T-helper 1 cell treated with Interleukin-12 subunit alpha and Interleukin-12 subunit beta and Interleukin-4 antibody, amounts not matched to agents 30 μg/mL and 1 μg/mL, for 36 hours (primary cell): ENCODE measurements around the gene CLTB.

ENCODE experiments used
- H3K27ac Mint-ChIP-seq: one replicate; pipeline ENCODE4 v1.8.0; 2021; ENCODE audit warnings: mild to moderate bottlenecking, mixed read lengths
- H3K27me3 Mint-ChIP-seq: one replicate; pipeline ENCODE4 v1.8.0; 2021; ENCODE audit warnings: low read depth, mixed read lengths
- H3K36me3 Mint-ChIP-seq: one replicate; pipeline ENCODE4 v1.8.0; 2021; ENCODE audit warnings: low read depth, mixed read lengths
- H3K4me1 Mint-ChIP-seq: one replicate; pipeline ENCODE4 v1.8.0; 2021; ENCODE audit warnings: low read depth, mixed read lengths
- H3K4me3 Mint-ChIP-seq: one replicate; pipeline ENCODE4 v1.8.0; 2021; ENCODE audit warnings: mild to moderate bottlenecking, moderate library complexity, mixed read lengths
- H3K9me3 Mint-ChIP-seq: one replicate; pipeline ENCODE4 v1.8.0; 2021; ENCODE audit warnings: mixed read lengths

Gene CLTB

DNA sequence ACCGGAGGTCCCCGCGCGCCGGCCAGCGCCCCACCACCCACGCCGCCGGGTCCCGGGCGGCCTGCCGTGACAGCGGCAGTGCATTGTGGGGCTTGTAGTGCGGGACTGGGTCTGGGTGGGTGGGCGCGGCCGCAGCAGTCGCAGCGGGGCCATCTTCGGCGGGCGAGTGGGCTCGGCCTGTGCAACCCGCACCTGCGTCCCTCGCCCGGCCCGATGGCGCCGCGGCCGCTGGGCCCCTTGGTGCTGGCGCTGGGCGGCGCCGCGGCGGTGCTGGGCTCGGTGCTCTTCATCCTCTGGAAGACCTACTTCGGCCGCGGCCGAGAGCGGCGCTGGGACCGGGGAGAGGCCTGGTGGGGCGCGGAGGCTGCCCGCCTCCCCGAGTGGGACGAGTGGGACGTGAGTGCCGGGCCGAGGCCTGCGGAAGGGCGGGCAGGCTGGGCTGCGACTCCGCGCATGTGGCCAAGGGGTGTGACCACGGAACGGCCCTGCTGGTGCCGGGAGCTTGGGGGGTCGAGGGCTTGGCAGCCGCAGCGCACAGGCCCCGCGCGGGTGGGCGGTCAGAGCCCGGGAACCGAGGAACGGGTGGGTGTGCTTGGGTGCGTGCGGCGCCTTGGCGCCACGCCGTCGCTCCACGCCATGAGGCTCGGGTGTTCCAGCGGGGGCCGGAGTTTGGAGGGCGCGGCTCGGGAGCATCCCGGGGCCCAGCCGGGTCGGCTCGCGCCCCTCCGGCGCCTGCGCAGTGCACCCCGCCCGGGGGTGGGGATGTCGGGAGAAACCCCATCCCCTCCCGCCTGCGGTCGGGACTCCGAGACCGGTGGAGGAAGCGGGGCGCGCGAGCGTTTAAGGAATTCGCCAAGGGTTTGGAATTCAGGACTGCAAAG lies 50.7 kb downstream of the CLTB start, which contains the start of gene ARL10:
Gene ARL10 (plus strand): TSS at position 137 of the 881 bp plus-strand sequence. CDS start 77 bp downstream, at position 214.
- H3K27ac Mint-ChIP-seq, result peak within 1 kb of the TSS; percentile 36
- no peaks in the 10 kb centered on the region for H3K27me3 Mint-ChIP-seq

DNA sequence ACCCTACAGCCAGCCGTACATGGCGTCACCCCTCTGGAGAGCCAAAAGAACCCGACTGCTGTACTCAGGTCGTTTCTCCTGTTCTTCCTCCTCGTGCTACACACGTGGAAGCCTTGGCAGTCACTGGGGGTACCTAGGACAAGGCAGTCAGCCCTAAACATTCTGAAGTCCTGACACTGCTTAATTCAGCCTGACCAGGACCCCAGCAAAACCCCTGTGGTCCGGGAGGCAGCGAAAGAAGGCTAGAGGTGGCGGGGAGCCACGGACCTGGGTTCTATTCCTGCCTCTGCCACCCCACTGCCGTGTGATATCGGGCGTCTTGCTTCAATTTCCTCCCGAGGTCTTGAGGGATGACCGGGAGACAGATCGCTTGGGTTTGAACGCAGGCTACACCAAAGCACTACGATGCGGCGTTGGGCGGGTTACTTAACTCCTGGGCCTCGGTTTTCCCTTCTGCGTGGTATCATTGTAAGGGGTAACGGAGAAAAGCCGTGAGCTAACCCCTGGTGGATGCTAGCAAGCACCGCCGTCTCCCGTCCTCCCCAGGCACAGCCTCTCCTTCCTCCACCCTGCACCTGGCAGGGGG lies 51.5 kb downstream of the CLTB start:
- Mint-ChIP-seq H3K4me1 (peaks cover 25% of the 10 kb centered on the region), H3K36me3 (peaks cover 14% of the 10 kb centered on the region), H3K27ac (peak overlapping the region; percentile 36), H3K27me3 (no peaks in the 10 kb centered on the region), H3K9me3 (no peaks in the 10 kb centered on the region), H3K4me3 (peak overlapping the region; percentile 62)

More for the DNA sequence above, 50.7 kb downstream of the CLTB start, which contains the start of gene ARL10:
- Mint-ChIP-seq H3K36me3 (peaks cover 13% of the 10 kb centered on the region), H3K4me1 (peaks cover 24% of the 10 kb centered on the region), H3K9me3 (no peaks in the 10 kb centered on the region), H3K4me3 (peak within 1 kb of the TSS; percentile 75)

DNA sequence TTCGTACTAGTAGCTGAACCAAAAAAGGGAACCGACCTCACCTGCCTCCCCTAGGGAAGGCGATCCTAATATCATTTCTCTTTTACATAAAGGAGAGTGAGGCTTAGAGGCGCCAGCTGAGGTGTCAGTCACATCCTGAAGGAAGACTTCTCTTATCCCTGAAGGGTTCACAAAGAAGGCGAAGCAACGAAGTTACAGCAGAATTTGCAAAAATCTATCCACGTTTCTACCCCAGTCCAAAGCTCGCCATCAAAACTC lies 54.2 kb downstream of the CLTB start:
- Mint-ChIP-seq H3K4me1 (peaks cover 31% of the 10 kb centered on the region), H3K36me3 (peaks cover 14% of the 10 kb centered on the region), H3K4me3 (peak overlapping the region; percentile 98), H3K27ac (peak overlapping the region; percentile 96), H3K9me3 (no peaks in the 10 kb centered on the region), H3K27me3 (no peaks in the 10 kb centered on the region)

DNA sequence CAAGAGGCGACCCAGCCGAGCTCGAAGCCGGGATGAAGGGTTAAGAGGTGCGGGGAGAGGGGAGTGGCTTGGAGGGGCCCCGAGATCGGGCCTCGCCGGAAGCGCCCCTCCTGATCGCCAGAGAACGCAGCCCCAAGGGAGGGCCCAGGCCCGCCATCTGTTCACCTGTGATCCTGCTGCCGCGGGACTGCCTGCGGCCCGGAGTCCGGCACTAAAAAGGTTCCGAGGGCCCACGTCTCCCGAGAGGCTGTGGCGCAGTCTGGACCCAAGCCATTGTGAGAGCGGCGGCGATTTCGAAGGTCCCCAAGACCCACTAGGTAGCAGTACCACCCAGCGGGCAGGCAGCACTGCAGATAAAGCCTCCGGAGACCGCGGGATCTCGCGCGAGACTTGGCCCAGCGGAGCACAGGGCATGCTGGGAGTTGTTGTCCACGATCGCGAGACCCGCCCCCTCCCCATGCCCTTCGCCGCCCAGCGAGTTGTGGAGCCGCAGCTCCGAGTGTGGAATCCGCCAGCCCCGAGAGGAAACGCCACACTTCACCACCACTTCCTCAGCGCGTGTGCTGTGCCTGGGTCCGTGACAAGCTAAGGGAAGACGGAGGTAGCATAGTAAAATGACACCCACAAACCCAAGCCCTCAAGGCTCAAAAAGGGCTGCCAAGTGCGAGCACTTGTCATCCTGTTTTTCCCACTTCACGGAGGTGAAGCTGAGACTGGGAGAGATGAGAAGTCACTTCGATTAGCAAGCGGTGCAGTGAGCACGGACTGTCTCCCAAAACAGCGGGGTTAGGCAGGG lies 54.7 kb downstream of the CLTB start, which contains the start of gene KIAA1191:
Gene KIAA1191 (minus strand): TSS at position 328 of the 796 bp plus-strand sequence. CDS start 2,256 bp downstream, outside the sequence.
- Mint-ChIP-seq H3K4me3 (peak within 1 kb of the TSS; percentile 98), H3K9me3 (no peaks in the 10 kb centered on the region), H3K27me3 (no peaks in the 10 kb centered on the region), H3K4me1 (peaks cover 31% of the 10 kb centered on the region), H3K36me3 (peaks cover 14% of the 10 kb centered on the region), H3K27ac (peak within 1 kb of the TSS; percentile 96)

DNA sequence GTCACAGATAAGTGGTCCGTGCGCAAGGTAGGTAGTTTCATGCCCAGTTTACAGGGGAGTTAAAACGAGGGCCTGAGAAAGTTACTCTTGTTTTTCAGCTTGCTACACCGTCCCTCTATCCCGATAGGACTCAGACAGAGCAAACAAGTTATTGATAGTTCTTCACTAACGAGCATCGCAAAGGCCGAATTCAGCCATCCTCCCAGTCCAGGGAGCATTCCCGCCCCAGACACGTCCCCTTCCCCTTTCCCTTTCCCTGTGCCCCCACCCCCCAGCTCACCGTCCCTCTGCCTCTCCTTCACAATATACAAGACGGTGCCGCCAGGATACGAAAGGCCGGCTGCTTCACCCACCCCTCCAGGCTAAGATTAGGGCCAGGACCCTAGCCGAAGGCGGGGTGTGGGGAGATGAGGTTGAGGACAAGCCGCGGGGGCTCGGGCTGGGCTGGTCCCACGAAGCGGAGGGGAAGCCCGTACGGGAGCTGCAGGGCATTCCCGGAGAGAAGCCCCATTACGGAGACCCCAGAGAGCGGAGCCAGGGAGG lies 55.4 kb downstream of the CLTB start:
- Mint-ChIP-seq H3K27me3 (no peaks in the 10 kb centered on the region), H3K4me3 (peak overlapping the region; percentile 98), H3K4me1 (peaks cover 31% of the 10 kb centered on the region), H3K9me3 (no peaks in the 10 kb centered on the region), H3K27ac (peak overlapping the region; percentile 96), H3K36me3 (peaks cover 14% of the 10 kb centered on the region)

DNA sequence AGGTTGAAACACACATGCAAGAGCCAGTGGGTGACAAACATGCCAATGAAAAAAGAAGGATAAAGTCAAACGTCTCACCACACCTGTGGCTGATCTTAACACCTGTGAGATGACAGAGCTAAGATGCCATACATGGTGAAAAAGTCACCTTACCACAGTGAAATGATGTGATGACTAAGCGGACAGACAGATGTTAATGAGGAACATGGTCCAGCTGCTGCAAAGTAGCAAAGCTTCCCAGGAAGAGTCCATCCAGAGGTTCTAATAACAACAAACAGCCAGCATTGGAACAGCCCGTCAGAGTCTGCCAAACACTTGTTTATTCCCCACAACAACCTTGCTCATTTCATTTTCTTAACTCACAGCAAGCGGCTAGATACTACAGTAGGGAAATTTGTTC lies 56.7 kb downstream of the CLTB start:
- Mint-ChIP-seq H3K9me3 (no peaks in the 10 kb centered on the region), H3K4me3 (peak overlapping the region; percentile 73), H3K36me3 (peaks cover 17% of the 10 kb centered on the region), H3K27me3 (no peaks in the 10 kb centered on the region), H3K27ac (peak overlapping the region; percentile 76), H3K4me1 (peaks cover 28% of the 10 kb centered on the region)

DNA sequence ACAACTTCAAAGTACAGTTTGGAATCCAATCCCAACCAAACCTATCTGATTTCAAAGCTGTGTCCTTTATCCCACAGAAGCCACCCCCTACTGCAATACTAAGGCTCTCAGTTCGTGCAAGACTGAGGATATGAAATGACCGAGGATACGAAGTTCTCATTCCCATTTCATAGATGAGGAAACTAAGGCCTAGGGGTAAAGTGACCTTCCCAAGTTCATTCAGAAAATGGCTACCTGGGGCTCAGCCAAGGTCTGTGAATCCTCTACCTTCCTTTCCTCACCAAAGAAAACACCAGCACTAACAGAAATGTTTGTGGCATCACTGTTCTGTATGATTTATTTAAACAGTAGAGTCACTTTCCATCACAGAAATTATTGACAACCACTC lies 60.2 kb downstream of the CLTB start:
- H3K27me3 Mint-ChIP-seq, result no peaks in the 10 kb centered on the region
- peaks cover 21% of the 10 kb centered on the region for H3K4me1 Mint-ChIP-seq
- H3K36me3 Mint-ChIP-seq, result peaks cover 33% of the 10 kb centered on the region
- H3K27ac Mint-ChIP-seq, result no peak overlapping the region
- H3K4me3 Mint-ChIP-seq, result no peak overlapping the region
- H3K9me3 Mint-ChIP-seq, result no peaks in the 10 kb centered on the region

DNA sequence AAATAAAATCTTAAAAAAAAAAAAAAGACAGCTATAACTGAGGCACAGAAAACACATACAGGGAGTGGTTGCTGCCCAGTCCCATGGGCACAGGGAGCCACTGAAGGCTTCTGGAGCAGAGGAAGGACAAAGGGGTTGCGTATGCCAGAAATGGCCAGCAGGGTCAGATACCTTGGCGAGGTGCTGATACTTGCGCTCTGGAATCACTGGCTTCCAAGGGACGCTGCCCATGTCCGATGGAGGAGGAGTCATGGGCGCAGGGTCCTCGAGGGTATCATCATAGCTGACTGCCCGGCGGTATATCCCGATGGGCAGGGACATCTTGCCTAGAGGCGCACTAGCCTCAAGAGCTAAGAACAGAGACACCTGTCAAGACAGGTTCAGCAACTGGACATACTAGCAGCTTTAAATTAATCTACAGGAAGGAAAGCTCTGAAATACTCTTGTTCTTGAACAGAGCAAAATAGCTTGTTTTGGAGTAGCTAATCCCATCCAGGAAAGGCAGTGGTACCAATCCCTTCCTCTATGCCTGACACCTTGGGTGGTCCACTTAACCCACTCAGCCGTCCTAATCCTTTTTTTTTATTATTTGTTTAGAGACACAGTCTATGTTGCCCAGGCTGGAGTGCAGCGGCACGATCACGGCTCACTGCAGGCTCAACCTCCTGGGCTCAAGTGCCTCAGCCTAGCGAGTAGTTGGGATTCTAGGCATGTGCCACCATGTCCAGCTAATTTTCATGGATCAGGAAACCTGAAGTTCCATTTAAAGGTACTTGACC lies 60.8 kb downstream of the CLTB start:
- peaks cover 21% of the 10 kb centered on the region for H3K4me1 Mint-ChIP-seq
- peaks cover 36% of the 10 kb centered on the region for H3K36me3 Mint-ChIP-seq
- no peaks in the 10 kb centered on the region for H3K27me3 Mint-ChIP-seq
- no peak overlapping the region for H3K4me3 Mint-ChIP-seq
- H3K27ac Mint-ChIP-seq, result no peak overlapping the region
- H3K9me3 Mint-ChIP-seq, result no peaks in the 10 kb centered on the region

DNA sequence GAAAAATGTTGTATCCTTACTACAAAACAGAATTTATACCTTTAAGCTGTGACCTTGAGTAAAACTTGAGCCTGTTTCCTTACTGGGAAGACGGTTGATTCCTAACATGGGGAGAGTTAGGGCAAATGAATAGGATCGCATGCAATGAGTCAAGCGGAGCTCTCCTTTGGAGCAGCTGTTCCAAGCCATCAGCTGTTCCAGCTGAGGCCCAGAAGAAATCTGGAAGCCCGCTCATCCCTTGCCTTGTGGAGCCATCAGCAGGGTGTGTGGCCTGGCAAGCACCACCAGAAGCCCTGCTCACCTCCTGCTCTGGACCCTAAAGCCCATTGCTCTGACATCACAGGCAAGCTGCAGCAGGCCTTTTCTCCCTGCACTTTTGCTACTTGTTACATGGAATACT lies 62.8 kb downstream of the CLTB start:
- Mint-ChIP-seq H3K4me1 (peaks cover 15% of the 10 kb centered on the region), H3K27me3 (no peaks in the 10 kb centered on the region), H3K9me3 (no peaks in the 10 kb centered on the region), H3K4me3 (no peak overlapping the region), H3K27ac (no peak overlapping the region), H3K36me3 (peaks cover 50% of the 10 kb centered on the region)

DNA sequence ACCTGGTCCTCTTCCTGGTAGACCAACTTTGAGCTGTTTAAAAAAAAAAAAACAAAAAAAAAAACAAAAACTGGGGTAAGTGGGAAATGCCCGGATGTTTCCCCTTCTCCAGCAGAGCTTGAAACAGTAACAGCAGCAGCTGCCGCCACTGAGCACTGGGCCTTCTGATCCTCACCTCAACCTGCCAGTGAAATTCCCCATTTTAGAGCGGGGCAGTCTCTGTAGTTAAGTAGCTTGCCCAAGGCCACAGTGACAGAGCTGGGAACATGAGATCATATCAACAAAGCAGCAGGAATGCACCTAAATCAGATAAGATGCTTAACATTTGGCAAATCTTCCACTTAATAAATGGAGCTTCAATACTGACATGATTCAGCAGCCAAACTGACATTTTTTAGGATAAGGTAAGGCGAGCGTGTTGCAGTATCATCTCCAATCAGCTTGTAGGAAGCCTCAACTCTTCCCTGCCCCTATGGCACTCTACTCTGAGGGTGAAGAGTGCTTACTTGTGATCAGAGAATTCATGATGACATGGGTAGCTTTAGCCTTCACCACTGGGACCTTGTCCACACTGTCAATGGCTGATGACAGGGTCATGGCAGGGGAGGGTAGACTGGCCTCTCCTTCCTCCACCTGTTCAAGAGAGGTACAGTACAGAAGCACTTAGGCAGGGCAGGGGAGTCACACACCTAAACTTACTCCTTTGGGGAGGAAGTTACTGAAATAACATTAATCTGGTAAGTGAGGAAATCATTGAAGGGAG lies 64.0 kb downstream of the CLTB start:
- no peak overlapping the region for H3K4me3 Mint-ChIP-seq
- peak overlapping the region; percentile 1 for H3K27ac Mint-ChIP-seq
- H3K36me3 Mint-ChIP-seq, result peaks cover 50% of the 10 kb centered on the region
- H3K4me1 Mint-ChIP-seq, result peaks cover 6% of the 10 kb centered on the region
- no peaks in the 10 kb centered on the region for H3K9me3 Mint-ChIP-seq
- H3K27me3 Mint-ChIP-seq, result no peaks in the 10 kb centered on the region

DNA sequence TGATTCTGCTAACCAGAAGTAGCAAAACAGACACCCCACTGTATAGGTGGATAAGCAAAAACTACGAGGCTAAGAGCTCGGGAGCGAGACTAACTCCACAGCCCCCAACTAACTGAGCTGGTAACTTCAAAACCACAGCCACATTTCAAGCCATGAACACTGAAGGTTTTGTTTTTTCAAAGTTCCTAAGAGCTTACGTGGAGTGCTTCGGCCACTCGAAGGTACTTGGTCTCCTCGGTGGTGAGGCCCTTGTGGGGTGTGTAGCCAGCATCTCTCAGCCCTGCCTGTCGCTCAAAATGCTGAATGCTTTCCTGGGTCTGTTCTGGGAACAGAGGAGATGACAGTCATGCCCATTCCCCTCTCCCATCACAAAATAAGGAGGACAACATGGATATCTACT lies 65.9 kb downstream of the CLTB start:
- Mint-ChIP-seq H3K9me3 (no peaks in the 10 kb centered on the region), H3K4me1 (peaks cover 5% of the 10 kb centered on the region), H3K4me3 (no peak overlapping the region), H3K27ac (no peak overlapping the region), H3K36me3 (peaks cover 59% of the 10 kb centered on the region), H3K27me3 (no peaks in the 10 kb centered on the region)

DNA sequence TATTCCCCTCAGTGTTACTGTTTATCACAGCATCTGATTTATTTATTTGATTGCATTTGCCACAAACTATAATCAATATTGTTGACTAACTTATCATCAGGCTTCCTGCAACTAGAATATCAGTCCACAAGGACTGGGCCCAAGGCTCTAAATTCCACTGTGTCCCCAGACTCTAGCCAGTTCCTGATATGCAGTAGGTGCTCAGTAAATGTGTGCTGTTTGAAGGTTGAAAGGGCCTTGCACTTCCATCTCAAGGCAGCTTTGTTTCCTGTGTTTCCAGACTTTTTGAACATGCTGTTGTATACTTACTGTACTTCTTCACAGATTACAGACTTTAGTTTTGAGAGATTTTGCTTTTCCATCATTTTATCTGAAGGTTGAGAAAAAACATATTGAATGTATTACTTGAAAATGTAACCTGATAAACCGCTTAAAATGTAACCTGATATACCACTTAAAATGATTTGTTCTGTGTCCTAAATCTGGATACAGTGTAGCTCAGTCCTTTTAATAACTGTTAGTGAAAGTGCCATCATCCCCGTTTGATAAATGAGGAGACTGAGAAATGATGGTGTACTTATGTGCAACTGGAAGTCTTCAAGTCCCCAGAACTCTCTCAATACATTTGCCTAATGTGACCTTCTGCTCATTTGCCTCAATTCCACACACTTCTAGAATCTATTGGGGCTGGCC lies 73.4 kb downstream of the CLTB start:
- H3K4me1 Mint-ChIP-seq, result no peaks in the 10 kb centered on the region
- H3K27me3 Mint-ChIP-seq, result no peaks in the 10 kb centered on the region
- no peak overlapping the region for H3K27ac Mint-ChIP-seq
- H3K36me3 Mint-ChIP-seq, result peaks cover 24% of the 10 kb centered on the region
- H3K4me3 Mint-ChIP-seq, result no peak overlapping the region
- no peaks in the 10 kb centered on the region for H3K9me3 Mint-ChIP-seq
